ENCODE data around the gene SCUBE1. TPM values are rescaled to one million over a fixed set of nuclear protein-coding genes. Genes with fewer than 3 reads are reported as not detected.

SCUBE1 gene
- polyA plus RNA-seq, 4 donors = 0.45 to 5.4 (median 1.6) TPM

DNA sequence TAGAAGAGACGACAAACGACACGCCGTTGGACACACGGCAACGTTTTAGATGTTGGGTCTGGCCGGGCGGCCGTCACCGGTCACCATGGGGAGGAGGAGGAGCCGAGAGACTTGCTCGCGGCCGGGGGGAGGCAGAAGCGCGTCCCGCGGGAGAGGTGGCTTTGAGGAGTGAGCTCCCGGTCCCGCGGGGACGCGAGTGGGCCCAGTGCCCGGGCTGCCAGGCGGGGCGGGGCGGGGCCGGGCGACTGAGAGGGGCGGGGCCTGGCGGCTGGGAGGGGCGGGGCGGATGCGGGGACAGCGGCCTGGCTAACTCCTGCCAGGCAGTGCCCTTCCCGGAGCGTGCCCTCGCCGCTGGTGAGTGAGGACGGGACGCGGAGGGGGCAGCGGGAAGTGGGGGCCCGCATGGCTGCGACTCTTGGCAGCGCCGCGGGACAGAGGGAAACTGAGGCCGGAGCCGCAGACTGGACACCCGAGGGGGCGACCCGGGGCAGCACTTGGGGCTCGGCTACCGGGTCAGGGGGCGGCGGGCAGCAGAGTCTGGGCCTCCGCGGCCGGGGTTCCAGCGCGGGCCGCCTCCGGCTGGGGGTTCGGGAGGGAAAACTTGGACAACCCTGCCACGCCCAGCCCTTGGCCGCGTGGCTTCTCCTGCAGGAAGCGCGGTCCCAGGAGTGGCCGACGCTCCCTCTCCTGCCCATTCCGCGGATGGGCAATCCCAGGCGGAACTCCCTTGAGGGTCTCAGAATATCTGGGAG, 191.7 kb downstream of the SCUBE1 start, which contains the start of gene TSPO:
Gene TSPO (plus strand): TSS at position 309 of the 752 bp plus-strand sequence. CDS start 7,680 bp downstream, outside the sequence.
- 1 to 2% (median 2%) methylated on average over 38 to 75 of the region's 75 CpGs for WGBS, 3 donors
- DNase-seq = peak; percentile 51 to 66
- H3K27me3 ChIP-seq (ENCODE audit: control insufficient read depth in 3 of 3, insufficient read depth in 3 of 3, low read length in 3 of 3) = peaks cover 0 to 14% (median 0%) of the 10 kb centered on the region in 3 donors
- FAIRE-seq = no peak
- no peaks in the 10 kb centered on the region for H3K36me3 ChIP-seq (ENCODE audit: control insufficient read depth in 3 of 3, insufficient read depth in 2 of 3, low read depth in 1 of 3, low read length in 3 of 3)
- peak within 1 kb of the TSS in 2 of 3 donors; percentile 84 to 96 for H3K27ac ChIP-seq (ENCODE audit: low read depth in 1 of 3, low read length in 2 of 3)
- peak within 1 kb of the TSS; percentile 46 to 87 (median 69) for H3K4me3 ChIP-seq (ENCODE audit: low read depth in 1 of 3, low read length in 3 of 3)
- H3K4me1 ChIP-seq (ENCODE audit: control insufficient read depth in 3 of 3, insufficient read depth in 2 of 3, low read depth in 1 of 3, low read length in 2 of 3) = peaks cover 0 to 13% (median 0%) of the 10 kb centered on the region in 3 donors
- no peaks in the 10 kb centered on the region for H3K9me3 ChIP-seq (ENCODE audit: control insufficient read depth in 2 of 2, insufficient read depth in 1 of 2, low read depth in 1 of 2, low read length in 1 of 2)

DNA sequence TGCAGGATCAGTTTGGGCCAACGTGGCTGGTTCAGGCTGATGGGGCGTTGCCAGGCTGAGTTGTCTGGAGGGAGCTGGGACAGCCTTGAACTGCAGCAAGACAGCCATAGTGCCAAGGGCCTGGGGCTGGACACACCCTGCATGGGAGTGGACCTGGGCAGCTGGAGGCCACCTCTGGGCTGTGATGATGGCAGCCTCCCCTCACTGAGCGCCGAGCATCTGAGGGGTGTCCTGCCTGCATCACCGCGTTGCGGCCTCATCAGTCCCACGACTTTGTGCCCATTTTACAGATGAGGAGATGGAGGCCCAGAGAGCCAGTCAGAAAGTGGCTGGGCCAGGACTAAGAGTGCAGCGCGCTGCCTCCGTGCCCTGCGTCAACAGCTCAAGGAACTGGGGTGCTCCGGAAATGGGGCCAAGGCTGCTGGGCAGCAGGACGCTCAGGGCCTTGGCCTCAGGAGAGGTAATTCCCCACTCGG, 192.4 kb downstream of the SCUBE1 start:
- Histone ChIP-seq H3K4me3 (ENCODE audit: low read depth in 1 of 3, low read length in 3 of 3) (peak overlapping the region; percentile 46 to 87 (median 69)), H3K36me3 (ENCODE audit: control insufficient read depth in 3 of 3, insufficient read depth in 2 of 3, low read depth in 1 of 3, low read length in 3 of 3) (no peaks in the 10 kb centered on the region), H3K27ac (ENCODE audit: low read depth in 1 of 3, low read length in 2 of 3) (peak overlapping the region in 2 of 3 donors; percentile 0 to 37), H3K27me3 (ENCODE audit: control insufficient read depth in 3 of 3, insufficient read depth in 3 of 3, low read length in 3 of 3) (peaks cover 0 to 14% (median 0%) of the 10 kb centered on the region in 3 donors), H3K4me1 (ENCODE audit: control insufficient read depth in 3 of 3, insufficient read depth in 2 of 3, low read depth in 1 of 3, low read length in 2 of 3) (peaks cover 0 to 13% (median 0%) of the 10 kb centered on the region in 3 donors), H3K9me3 (ENCODE audit: control insufficient read depth in 2 of 2, insufficient read depth in 1 of 2, low read depth in 1 of 2, low read length in 1 of 2) (no peaks in the 10 kb centered on the region)
- DNase-seq (no peak), FAIRE-seq (no peak)
- 63 to 79% (median 74%) methylated on average over 14 to 15 of the region's 15 CpGs for WGBS, 3 donors

DNA sequence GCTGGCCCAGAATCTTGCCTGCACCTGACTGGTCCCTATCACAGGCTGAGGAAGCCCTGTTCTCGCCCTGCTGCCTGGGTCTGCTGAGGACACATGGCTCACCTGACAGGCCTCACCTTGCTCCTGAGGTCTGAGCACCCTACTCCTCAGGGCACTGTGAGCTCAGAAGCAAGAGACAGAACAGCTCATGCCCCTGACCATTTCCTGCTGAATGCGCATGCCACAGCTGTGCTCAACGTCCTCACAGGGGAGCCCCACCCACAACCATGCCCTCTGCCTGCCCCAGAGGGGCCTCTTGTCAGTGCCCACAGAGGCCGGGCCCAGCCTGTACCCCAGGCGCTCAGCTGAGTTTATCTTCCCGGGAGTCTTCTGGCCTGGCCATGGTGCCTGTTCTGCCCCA, 194.6 kb downstream of the SCUBE1 start:
- no peaks in the 10 kb centered on the region for H3K9me3 ChIP-seq (ENCODE audit: control insufficient read depth in 2 of 2, insufficient read depth in 1 of 2, low read depth in 1 of 2, low read length in 1 of 2)
- no peaks in the 10 kb centered on the region for H3K36me3 ChIP-seq (ENCODE audit: control insufficient read depth in 3 of 3, insufficient read depth in 2 of 3, low read depth in 1 of 3, low read length in 3 of 3)
- DNase-seq = no peak
- no peak for FAIRE-seq
- no peak overlapping the region for H3K4me3 ChIP-seq (ENCODE audit: low read depth in 1 of 3, low read length in 3 of 3)
- H3K27me3 ChIP-seq (ENCODE audit: control insufficient read depth in 3 of 3, insufficient read depth in 3 of 3, low read length in 3 of 3) = peaks cover 0 to 14% (median 0%) of the 10 kb centered on the region in 3 donors
- H3K4me1 ChIP-seq (ENCODE audit: control insufficient read depth in 3 of 3, insufficient read depth in 2 of 3, low read depth in 1 of 3, low read length in 2 of 3) = peaks cover 0 to 13% (median 0%) of the 10 kb centered on the region in 3 donors
- WGBS, 3 donors = 30 to 47% (median 38%) methylated on average over 6 of the region's 6 CpGs
- peak overlapping the region in 1 of 3 donors; percentile 48 for H3K27ac ChIP-seq (ENCODE audit: low read depth in 1 of 3, low read length in 2 of 3)

DNA sequence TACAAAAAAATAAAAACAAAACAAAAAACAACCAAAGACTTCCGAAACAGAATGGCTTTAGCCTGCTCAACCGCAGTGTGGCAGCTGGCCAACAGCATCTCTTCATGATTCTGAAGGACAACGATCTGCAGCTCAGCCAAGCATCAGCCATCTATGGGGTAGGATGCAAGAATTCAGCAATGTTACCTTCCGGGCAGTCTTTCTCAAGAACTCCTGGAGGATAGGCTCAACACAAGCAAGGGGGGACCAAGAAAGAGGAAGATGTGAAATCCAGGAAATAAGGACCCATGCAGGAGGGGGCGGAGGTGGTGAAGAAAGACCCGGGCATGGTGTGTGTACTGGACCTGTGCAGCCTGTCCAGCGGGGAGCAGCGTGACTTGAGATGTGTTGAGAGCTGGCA, 195.4 kb downstream of the SCUBE1 start:
- no peak overlapping the region for H3K27ac ChIP-seq (ENCODE audit: low read depth in 1 of 3, low read length in 2 of 3)

More for the DNA sequence above, 195.4 kb downstream of the SCUBE1 start:
- 71 to 75% (median 72%) methylated on average over 8 of the region's 8 CpGs for WGBS, 3 donors
- DNase-seq = no peak
- Histone ChIP-seq H3K9me3 (ENCODE audit: control insufficient read depth in 2 of 2, insufficient read depth in 1 of 2, low read depth in 1 of 2, low read length in 1 of 2) (no peaks in the 10 kb centered on the region), H3K36me3 (ENCODE audit: control insufficient read depth in 3 of 3, insufficient read depth in 2 of 3, low read depth in 1 of 3, low read length in 3 of 3) (no peaks in the 10 kb centered on the region), H3K27me3 (ENCODE audit: control insufficient read depth in 3 of 3, insufficient read depth in 3 of 3, low read length in 3 of 3) (peaks cover 0 to 14% (median 0%) of the 10 kb centered on the region in 3 donors), H3K4me3 (ENCODE audit: low read depth in 1 of 3, low read length in 3 of 3) (no peak overlapping the region), H3K4me1 (ENCODE audit: control insufficient read depth in 3 of 3, insufficient read depth in 2 of 3, low read depth in 1 of 3, low read length in 2 of 3) (peaks cover 0 to 13% (median 0%) of the 10 kb centered on the region in 3 donors)
- no peak for FAIRE-seq

Other genes with a start within 250 kb of the SCUBE1 start
- gene BIK, start 232.6 kb downstream of the SCUBE1 start, polyA plus RNA-seq = 10 to 100 TPM in 3 of 4 donors, 1 to 10 TPM in 1; 1.7 to 26.2 (median 18.7) TPM
- gene MCAT, start 200.0 kb downstream of the SCUBE1 start, polyA plus RNA-seq = 10 to 100 TPM in 3 of 4 donors, 1 to 10 TPM in 1; 9.8 to 25.7 (median 13.1) TPM
- gene TSPO, start 191.8 kb downstream of the SCUBE1 start, polyA plus RNA-seq = 100 to 1,000 TPM in 3 of 4 donors, 1 to 10 TPM in 1; 6.6 to 375 (median 242) TPM
- 10 to 100 TPM; 19.7 to 60.6 (median 27.8) TPM for gene TTLL12, start 156.2 kb downstream of the SCUBE1 start, polyA plus RNA-seq
- gene MPPED1, start 68.6 kb upstream of the SCUBE1 start, polyA plus RNA-seq = 1 to 10 TPM in 1 of 4 donors, under 1 TPM in 2, not detected in 1; 0.01 to 1.4 (median 0.40) TPM